PC-3 (cell line): ENCODE data around the gene KMT2C. TPM values are rescaled to one million over a fixed set of nuclear protein-coding genes. Genes with fewer than 3 reads are reported as not detected.
"Not testable (repeated sequence)": the region's sequence is repeated elsewhere in the genome, so short reads cannot be mapped to it uniquely, and the experiment has no call there.

Source experiments
- ATAC-seq: fragments of 200-7000 bp; cut with Tn5 transposase; 2 replicates; pipeline ENCODE4 v1.9.1; 2020; ENCODE audit warnings: mild to moderate bottlenecking, moderate library complexity
- BruUV-seq: library from RNA; stranded (reverse); fragments of 400-500 nt; replicated peaks from 2 replicates; lab custom pipeline; 2021; lab: Mats Ljungman, UMichigan
- CTCF ChIA-PET: fragments of 300-600 bp; sonication (Branson Sonifier 250); formaldehyde crosslinking; loops from one replicate; lab custom pipeline; 2022; ENCODE audit warnings: antibody characterized with exemption; lab: Charles Lee
- POLR2A ChIA-PET: fragments of 300-600 bp; sonication (Branson Sonifier 250); formaldehyde crosslinking; loops from one replicate; lab custom pipeline; 2022; ENCODE audit warnings: antibody characterized with exemption; ENCODE audit not compliant: unreplicated experiment; lab: Charles Lee
- DNase-seq: peaks from one replicate; pipeline ENCODE4 v3.0.0-alpha.2; 2015
- H2AFZ ChIP-seq: fragments of 300-600 bp; sonication (generic); 2 replicates; pipeline ENCODE4 v1.6.0; 2016; ENCODE audit warnings: antibody characterized with exemption, low read length
- H3F3A ChIP-seq: fragments of 300-600 bp; sonication (generic); one replicate; pipeline ENCODE4 v1.6.0; 2017; ENCODE audit warnings: antibody characterized with exemption, low read length, control low read depth, mild to moderate bottlenecking; ENCODE audit not compliant: unreplicated experiment
- H3K27ac ChIP-seq: fragments of 300-600 bp; sonication (generic); 2 replicates; pipeline ENCODE4 v1.5.1; 2016; ENCODE audit warnings: mild to moderate bottlenecking, low read length
- H3K27me3 ChIP-seq: fragments of 300-600 bp; sonication (generic); 2 replicates; pipeline ENCODE4 v1.6.1; 2016; ENCODE audit warnings: low read length, mixed read lengths
- H3K36me3 ChIP-seq: fragments of 300-600 bp; sonication (generic); 2 replicates; pipeline ENCODE4 v1.6.1; 2016; ENCODE audit warnings: low read depth, mixed run types, low read length, mixed read lengths
- H3K4me1 ChIP-seq: fragments of 300-600 bp; sonication (generic); 2 replicates; pipeline ENCODE4 v1.5.1; 2016; ENCODE audit warnings: low read length; ENCODE audit not compliant: insufficient read depth
- H3K4me2 ChIP-seq: fragments of 300-600 bp; sonication (generic); 2 replicates; pipeline ENCODE4 v1.6.0; 2016; ENCODE audit warnings: low read length
- H3K4me3 ChIP-seq: fragments of 300-600 bp; sonication (generic); 2 replicates; pipeline ENCODE4 v1.5.1; 2016; ENCODE audit warnings: mild to moderate bottlenecking, low read length, mixed read lengths
- H3K79me2 ChIP-seq: fragments of 300-600 bp; sonication (generic); 2 replicates; pipeline ENCODE4 v1.6.1; 2017; ENCODE audit warnings: low read length, mixed read lengths
- H3K9ac ChIP-seq: fragments of 300-600 bp; sonication (generic); 2 replicates; pipeline ENCODE4 v1.6.0; 2016; ENCODE audit warnings: mild to moderate bottlenecking, low read length
- H3K9me2 ChIP-seq: fragments of 300-600 bp; sonication (generic); replicated peaks from 2 replicates; pipeline ENCODE4 v1.6.1; 2016; ENCODE audit warnings: mixed run types, low read length, mixed read lengths
- H3K9me3 ChIP-seq: fragments of 300-600 bp; sonication (generic); 2 replicates; pipeline ENCODE4 v1.6.1; 2016; ENCODE audit warnings: low read length, mixed read lengths
- H4K20me1 ChIP-seq: fragments of 300-600 bp; sonication (generic); 2 replicates; pipeline ENCODE4 v1.6.1; 2016; ENCODE audit warnings: low read length, mixed read lengths
- EZH2 ChIP-seq: fragments of 300-600 bp; sonication (generic); IDR thresholded peaks from one replicate; pipeline ENCODE4 v1.6.1; 2017; ENCODE audit warnings: antibody characterized with exemption, mild to moderate bottlenecking, low read length; ENCODE audit not compliant: unreplicated experiment
- EZH2phosphoT487 ChIP-seq: fragments of 300-600 bp; sonication (generic); IDR thresholded peaks from 2 replicates; pipeline ENCODE4 v1.6.1; 2018; ENCODE audit warnings: mild to moderate bottlenecking, antibody characterized with exemption, low read length, borderline replicate concordance
- intact Hi-C: fragments of 100-400 bp; cut with micrococcal nuclease; formaldehyde crosslinking; loops from 2 replicates; pipeline ENCODE4 v1.9.0; 2023
- total RNA-seq: library from RNA; depleted of rRNA; stranded (reverse); fragments of >200 nt; gene quantifications from 2 replicates; pipeline ENCODE4 v1.2.3, GENCODE V29; 2014
- TF ChIP-seq, protein P1 (sequence below): fragments of 300-600 bp; sonication (generic); conservative IDR thresholded peaks from 2 replicates; pipeline ENCODE4 v1.5.1; 2017; ENCODE audit warnings: antibody characterized with exemption, low read depth, mild to moderate bottlenecking, low read length

KMT2C gene
- total RNA-seq, 1 experiment from 2014 or later: 15.3 TPM

DNA sequence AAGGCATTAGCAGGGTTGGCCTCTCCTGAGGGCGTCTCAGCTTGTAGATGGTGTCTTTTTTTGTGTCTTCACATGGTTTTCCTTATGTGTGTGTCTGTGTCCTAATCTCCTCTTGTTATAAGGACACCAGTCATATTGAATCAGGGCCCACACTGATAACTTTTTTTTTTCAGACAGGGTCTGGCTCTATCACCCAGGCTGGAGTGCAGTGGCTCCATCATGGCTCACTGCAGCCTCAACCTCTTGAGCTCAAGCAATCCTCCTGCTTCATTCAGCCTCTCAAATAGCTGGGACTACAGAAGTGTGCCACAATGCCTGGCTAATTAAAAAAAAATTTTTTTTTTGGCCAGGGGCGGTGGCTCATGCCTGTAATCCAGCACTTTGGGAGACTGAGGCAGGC is 41.3 kb upstream of the KMT2C start:
- TF ChIP-seq EZH2 (no peak), EZH2phosphoT487 (no peak)
- TF ChIP-seq, protein P1, sequence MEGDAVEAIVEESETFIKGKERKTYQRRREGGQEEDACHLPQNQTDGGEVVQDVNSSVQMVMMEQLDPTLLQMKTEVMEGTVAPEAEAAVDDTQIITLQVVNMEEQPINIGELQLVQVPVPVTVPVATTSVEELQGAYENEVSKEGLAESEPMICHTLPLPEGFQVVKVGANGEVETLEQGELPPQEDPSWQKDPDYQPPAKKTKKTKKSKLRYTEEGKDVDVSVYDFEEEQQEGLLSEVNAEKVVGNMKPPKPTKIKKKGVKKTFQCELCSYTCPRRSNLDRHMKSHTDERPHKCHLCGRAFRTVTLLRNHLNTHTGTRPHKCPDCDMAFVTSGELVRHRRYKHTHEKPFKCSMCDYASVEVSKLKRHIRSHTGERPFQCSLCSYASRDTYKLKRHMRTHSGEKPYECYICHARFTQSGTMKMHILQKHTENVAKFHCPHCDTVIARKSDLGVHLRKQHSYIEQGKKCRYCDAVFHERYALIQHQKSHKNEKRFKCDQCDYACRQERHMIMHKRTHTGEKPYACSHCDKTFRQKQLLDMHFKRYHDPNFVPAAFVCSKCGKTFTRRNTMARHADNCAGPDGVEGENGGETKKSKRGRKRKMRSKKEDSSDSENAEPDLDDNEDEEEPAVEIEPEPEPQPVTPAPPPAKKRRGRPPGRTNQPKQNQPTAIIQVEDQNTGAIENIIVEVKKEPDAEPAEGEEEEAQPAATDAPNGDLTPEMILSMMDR: no peak
- DNase-seq (no peak), ATAC-seq (no peak)
- Histone ChIP-seq H3K79me2 (no peaks in the 10 kb centered on the region), H2AFZ (no peak overlapping the region), H3K9me2 (no peaks in the 10 kb centered on the region), H3K27ac (no peak overlapping the region), H3K9ac (no peak overlapping the region), H3K9me3 (no peaks in the 10 kb centered on the region), H3K4me1 (no peaks in the 10 kb centered on the region), H4K20me1 (no peaks in the 10 kb centered on the region), H3F3A (no peaks in the 10 kb centered on the region), H3K4me2 (no peak overlapping the region), H3K36me3 (no peaks in the 10 kb centered on the region), H3K27me3 (no peaks in the 10 kb centered on the region), H3K4me3 (no peak overlapping the region)
- CTCF ChIA-PET: no interaction called here
- BruUV-seq: no TSS peak
- intact Hi-C loops: no loop called here
- POLR2A ChIA-PET: interaction anchor here (0.7 kb wide), 1 partner anchor 12 kb away, joined by 6 read pairs; no protein-coding TSS in a partner anchor

DNA sequence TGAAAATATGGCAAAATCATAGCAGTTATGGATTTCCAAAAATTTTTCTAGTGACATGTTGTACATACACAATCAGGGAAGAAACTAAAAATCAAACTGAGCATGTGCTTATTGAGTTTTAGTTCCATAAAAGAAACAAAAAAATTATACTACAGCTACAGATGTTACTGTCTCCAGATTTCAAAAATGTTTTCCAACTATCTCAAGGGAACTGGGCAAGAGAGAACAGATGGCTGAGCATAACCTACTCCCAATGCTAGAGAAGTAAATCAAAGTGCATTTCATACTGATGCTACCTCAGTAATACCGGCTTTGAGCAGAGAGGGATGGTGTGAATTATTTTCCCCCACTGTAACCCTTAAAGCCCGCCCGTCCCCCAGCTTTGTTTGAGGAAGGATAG is 40.7 kb upstream of the KMT2C start:
- Histone ChIP-seq H3K9me2 (no peaks in the 10 kb centered on the region), H3K4me2 (no peak overlapping the region), H3K4me1 (no peaks in the 10 kb centered on the region), H3K36me3 (no peaks in the 10 kb centered on the region), H2AFZ (no peak overlapping the region), H3K4me3 (no peak overlapping the region), H3K9ac (no peak overlapping the region), H3F3A (no peaks in the 10 kb centered on the region), H3K27me3 (no peaks in the 10 kb centered on the region), H3K9me3 (no peaks in the 10 kb centered on the region), H3K27ac (no peak overlapping the region), H3K79me2 (no peaks in the 10 kb centered on the region), H4K20me1 (no peaks in the 10 kb centered on the region)
- BruUV-seq: no TSS peak
- POLR2A ChIA-PET: no interaction called here
- no peak for TF ChIP-seq EZH2
- TF ChIP-seq, protein P1: no peak
- intact Hi-C loops: no loop called here
- CTCF ChIA-PET: no interaction called here
- DNase-seq: no peak
- no peak for ATAC-seq

DNA sequence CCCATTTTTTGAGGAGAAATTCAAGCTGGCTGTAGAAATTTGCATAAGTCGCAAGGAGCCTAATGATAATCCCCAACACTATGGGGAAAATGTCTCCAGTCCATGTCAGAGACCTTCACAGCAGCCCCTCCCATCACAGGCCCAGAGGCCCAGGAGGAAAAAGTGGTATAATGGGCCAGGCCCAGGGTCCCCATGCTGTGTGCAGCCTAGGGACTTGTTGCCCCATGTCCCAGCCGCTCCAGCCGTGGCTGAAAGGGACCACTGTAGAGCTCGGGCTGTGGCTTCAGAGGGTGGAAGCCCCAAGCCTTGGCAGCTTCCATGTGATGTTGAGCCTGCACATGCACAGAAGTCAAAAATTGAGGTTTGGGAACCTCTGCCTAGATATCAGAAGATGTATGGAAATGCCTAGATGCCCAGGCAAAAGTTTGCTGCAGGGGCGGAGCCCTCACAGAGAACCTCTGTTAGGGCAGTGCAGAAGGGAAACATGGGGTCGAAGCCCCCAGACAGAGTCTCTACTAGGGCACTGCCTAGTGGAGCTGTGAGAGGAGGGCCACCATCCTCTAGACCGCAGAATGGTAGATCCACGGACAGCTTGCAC is 35.3 kb upstream of the KMT2C start:
- H3K79me2 ChIP-seq, H3K27ac ChIP-seq, POLR2A ChIA-PET, H3K4me2 ChIP-seq, H3F3A ChIP-seq, H2AFZ ChIP-seq, H3K9me2 ChIP-seq, BruUV-seq, DNase-seq, H3K36me3 ChIP-seq, H3K9me3 ChIP-seq, CTCF ChIA-PET, H3K9ac ChIP-seq, H3K4me1 ChIP-seq, H3K27me3 ChIP-seq, ATAC-seq, H4K20me1 ChIP-seq, H3K4me3 ChIP-seq, intact Hi-C loops: not testable (repeated sequence)

GRCh38 chr7:152470251-152471022 is 34.6 kb upstream of the KMT2C start:
- H3K27ac ChIP-seq, ATAC-seq, H3K9ac ChIP-seq, H3F3A ChIP-seq, H3K9me2 ChIP-seq, POLR2A ChIA-PET, H3K79me2 ChIP-seq, H3K36me3 ChIP-seq, H2AFZ ChIP-seq, BruUV-seq, H3K9me3 ChIP-seq, H3K27me3 ChIP-seq, intact Hi-C loops, DNase-seq, H3K4me2 ChIP-seq, H3K4me1 ChIP-seq, CTCF ChIA-PET, H3K4me3 ChIP-seq, H4K20me1 ChIP-seq: not testable (repeated sequence)

GRCh38 chr7:152469576-152469975 is 33.8 kb upstream of the KMT2C start:
- H3K9ac ChIP-seq, ATAC-seq, H3K79me2 ChIP-seq, H3K27ac ChIP-seq, H3F3A ChIP-seq, POLR2A ChIA-PET, H2AFZ ChIP-seq, H3K4me1 ChIP-seq, DNase-seq, CTCF ChIA-PET, BruUV-seq, H3K4me3 ChIP-seq, H3K4me2 ChIP-seq, H3K9me3 ChIP-seq, H3K27me3 ChIP-seq, H3K9me2 ChIP-seq, H3K36me3 ChIP-seq, H4K20me1 ChIP-seq: not testable (repeated sequence)
- intact Hi-C loops: loop anchor here (10.0 kb wide), 2 partner anchors 205 to 235 kb away; partner anchors contain the start of gene XRCC2
